Parathyroid adenoma (tissue), 2 donors: Measurements from ENCODE around the gene DNAJB8.

ENCODE experiments used
- H2AFZ ChIP-seq: fragments of 300-600 bp; sonication (generic); one replicate; pipeline ENCODE4 v1.7.0; 2017; ENCODE audit warnings: antibody characterized with exemption, mild to moderate bottlenecking
- H3K27ac ChIP-seq: fragments of 300-600 bp; sonication (generic); one replicate; pipeline ENCODE4 v1.7.0; 2017
- H3K27me3 ChIP-seq: fragments of 300-600 bp; sonication (generic); one replicate; pipeline ENCODE4 v1.7.0; 2017; ENCODE audit warnings: low read length; ENCODE audit not compliant: control insufficient read depth, insufficient read depth
- H3K36me3 ChIP-seq: fragments of 300-600 bp; sonication (generic); one replicate; pipeline ENCODE4 v1.7.0; 2017; ENCODE audit warnings: low read length; ENCODE audit not compliant: control insufficient read depth, insufficient read depth
- H3K4me1 ChIP-seq: fragments of 300-600 bp; sonication (generic); one replicate; pipeline ENCODE4 v1.7.0; 2017; ENCODE audit warnings: control low read depth
- H3K4me2 ChIP-seq: fragments of 300-600 bp; sonication (generic); one replicate; pipeline ENCODE4 v1.7.0; 2017; ENCODE audit warnings: low read length
- H3K4me3 ChIP-seq: fragments of 300-600 bp; sonication (generic); one replicate; pipeline ENCODE4 v1.7.0; 2017; ENCODE audit warnings: low read depth, low read length
- H3K79me2 ChIP-seq: fragments of 300-600 bp; sonication (generic); one replicate; pipeline ENCODE4 v1.7.0; 2017; ENCODE audit warnings: control low read depth
- H3K9ac ChIP-seq: fragments of 300-600 bp; sonication (generic); one replicate; pipeline ENCODE4 v1.7.0; 2017; ENCODE audit warnings: mild to moderate bottlenecking
- H3K9me3 ChIP-seq: fragments of 300-600 bp; sonication (generic); one replicate; pipeline ENCODE4 v1.7.0; 2017; ENCODE audit warnings: low read length; ENCODE audit not compliant: control insufficient read depth
- TF ChIP-seq, protein P1 (sequence below): fragments of 300-600 bp; sonication (generic); IDR thresholded peaks from one replicate; pipeline ENCODE4 v1.7.0; 2017; ENCODE audit warnings: antibody characterized with exemption, mild to moderate bottlenecking
- donor health status: primary hyperparathyroidism.

The DNAJB8 gene

GRCh38 chr3:128464702-128465101, 2.0 kb downstream of the DNAJB8 start:
- Histone ChIP-seq H3K4me1 (no peaks in the 10 kb centered on the region), H3K27me3 (no peaks in the 10 kb centered on the region), H3K79me2 (no peaks in the 10 kb centered on the region), H3K27ac (no peak overlapping the region), H3K9me3 (no peaks in the 10 kb centered on the region), H3K4me3 (no peak overlapping the region), H3K36me3 (no peaks in the 10 kb centered on the region), H3K9ac (no peak overlapping the region), H3K4me2 (no peak overlapping the region), H2AFZ (no peak overlapping the region)
- TF ChIP-seq, protein P1, sequence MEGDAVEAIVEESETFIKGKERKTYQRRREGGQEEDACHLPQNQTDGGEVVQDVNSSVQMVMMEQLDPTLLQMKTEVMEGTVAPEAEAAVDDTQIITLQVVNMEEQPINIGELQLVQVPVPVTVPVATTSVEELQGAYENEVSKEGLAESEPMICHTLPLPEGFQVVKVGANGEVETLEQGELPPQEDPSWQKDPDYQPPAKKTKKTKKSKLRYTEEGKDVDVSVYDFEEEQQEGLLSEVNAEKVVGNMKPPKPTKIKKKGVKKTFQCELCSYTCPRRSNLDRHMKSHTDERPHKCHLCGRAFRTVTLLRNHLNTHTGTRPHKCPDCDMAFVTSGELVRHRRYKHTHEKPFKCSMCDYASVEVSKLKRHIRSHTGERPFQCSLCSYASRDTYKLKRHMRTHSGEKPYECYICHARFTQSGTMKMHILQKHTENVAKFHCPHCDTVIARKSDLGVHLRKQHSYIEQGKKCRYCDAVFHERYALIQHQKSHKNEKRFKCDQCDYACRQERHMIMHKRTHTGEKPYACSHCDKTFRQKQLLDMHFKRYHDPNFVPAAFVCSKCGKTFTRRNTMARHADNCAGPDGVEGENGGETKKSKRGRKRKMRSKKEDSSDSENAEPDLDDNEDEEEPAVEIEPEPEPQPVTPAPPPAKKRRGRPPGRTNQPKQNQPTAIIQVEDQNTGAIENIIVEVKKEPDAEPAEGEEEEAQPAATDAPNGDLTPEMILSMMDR = no peak

- no peaks in the 10 kb centered on the region for H3K27me3 ChIP-seq
- H3K9me3 ChIP-seq = no peaks in the 10 kb centered on the region
- no peaks in the 10 kb centered on the region for H3K4me1 ChIP-seq
- TF ChIP-seq, protein P1 = no peak
- no peaks in the 10 kb centered on the region for H3K36me3 ChIP-seq
- H2AFZ ChIP-seq = no peak overlapping the region
- H3K9ac ChIP-seq = no peak overlapping the region
- no peaks in the 10 kb centered on the region for H3K79me2 ChIP-seq
- H3K27ac ChIP-seq = no peak overlapping the region
- no peak overlapping the region for H3K4me3 ChIP-seq
- H3K4me2 ChIP-seq = no peak overlapping the region
Observed at GRCh38 chr3:128464188-128464587, 2.5 kb downstream of the DNAJB8 start.

DNA sequence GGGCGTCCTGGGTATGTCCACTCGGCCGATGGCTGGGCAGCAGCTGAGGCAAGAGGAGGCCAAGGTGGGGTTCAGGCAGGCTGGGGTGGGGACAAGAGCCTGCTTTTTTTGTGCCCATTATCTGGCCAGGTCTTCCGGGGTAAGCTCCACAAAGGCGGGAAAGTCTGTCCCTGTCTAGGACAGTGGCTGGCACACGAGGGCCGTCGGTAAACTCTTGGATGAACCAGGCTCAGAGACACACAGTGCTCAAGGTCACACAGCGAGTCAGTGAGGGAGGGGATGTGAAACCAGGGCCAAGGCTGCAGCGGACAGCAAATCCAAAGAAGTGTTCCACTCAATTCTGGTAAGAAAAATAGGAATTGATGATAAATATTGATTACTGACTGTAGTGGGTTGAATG, 2.9 kb downstream of the DNAJB8 start:
- no peak overlapping the region for H3K9ac ChIP-seq
- H3K4me1 ChIP-seq = no peaks in the 10 kb centered on the region
- no peak overlapping the region for H2AFZ ChIP-seq
- H3K4me2 ChIP-seq = no peak overlapping the region
- H3K79me2 ChIP-seq = no peaks in the 10 kb centered on the region
- H3K4me3 ChIP-seq = no peak overlapping the region
- no peak overlapping the region for H3K27ac ChIP-seq
- no peaks in the 10 kb centered on the region for H3K9me3 ChIP-seq
- H3K36me3 ChIP-seq = no peaks in the 10 kb centered on the region
- TF ChIP-seq, protein P1 = no peak
- no peaks in the 10 kb centered on the region for H3K27me3 ChIP-seq

DNA sequence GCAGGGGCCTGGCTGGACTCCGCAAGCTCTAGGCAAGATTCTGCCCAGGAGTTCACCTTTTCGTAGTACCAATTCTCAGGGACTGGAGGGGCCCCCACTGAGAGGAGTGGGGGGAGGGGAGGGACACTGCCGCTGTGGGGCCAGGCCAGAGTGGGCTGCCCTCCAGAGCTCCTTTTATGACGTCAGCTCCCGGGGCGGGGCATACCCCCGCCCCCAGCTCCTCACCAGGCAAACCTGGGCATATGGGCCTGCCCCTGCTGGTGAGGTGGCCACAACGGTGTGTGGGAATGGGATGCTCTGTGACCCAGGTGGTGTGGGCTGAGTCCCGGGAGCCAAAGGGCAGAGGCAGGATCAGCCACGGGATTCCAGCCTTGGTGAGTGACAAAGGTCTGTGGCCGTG, 3.3 kb downstream of the DNAJB8 start:
- no peak overlapping the region for H2AFZ ChIP-seq
- no peak overlapping the region for H3K4me3 ChIP-seq
- H3K27ac ChIP-seq = no peak overlapping the region
- H3K36me3 ChIP-seq = no peaks in the 10 kb centered on the region
- TF ChIP-seq, protein P1 = no peak
- H3K4me2 ChIP-seq = no peak overlapping the region
- H3K9ac ChIP-seq = no peak overlapping the region
- H3K4me1 ChIP-seq = no peaks in the 10 kb centered on the region
- H3K27me3 ChIP-seq = no peaks in the 10 kb centered on the region
- no peaks in the 10 kb centered on the region for H3K9me3 ChIP-seq
- H3K79me2 ChIP-seq = no peaks in the 10 kb centered on the region

DNA sequence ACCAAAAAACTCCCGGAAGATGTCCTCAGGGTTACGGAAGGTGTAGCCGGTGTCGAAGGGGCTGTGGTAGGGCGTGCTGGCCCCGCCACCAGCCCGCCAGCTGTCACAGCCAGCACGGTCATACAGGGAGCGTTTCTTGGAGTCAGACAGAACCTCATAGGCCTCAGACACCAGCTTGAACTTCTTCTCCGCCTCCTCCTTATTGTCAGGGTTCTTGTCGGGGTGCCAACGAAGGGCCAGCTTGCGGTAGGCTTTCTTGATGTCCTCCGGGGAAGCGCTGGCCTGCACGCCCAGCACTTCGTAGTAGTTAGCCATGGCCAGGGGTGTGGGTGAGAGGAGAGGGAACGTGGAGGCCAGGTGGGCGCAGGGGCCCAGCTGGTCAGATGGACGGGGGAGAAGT, 3.8 kb downstream of the DNAJB8 start:
- Histone ChIP-seq H3K9me3 (no peaks in the 10 kb centered on the region), H3K4me3 (no peak overlapping the region), H3K4me1 (peaks cover under 1% of the 10 kb centered on the region), H3K79me2 (no peaks in the 10 kb centered on the region), H2AFZ (no peak overlapping the region), H3K4me2 (no peak overlapping the region), H3K36me3 (no peaks in the 10 kb centered on the region), H3K27me3 (no peaks in the 10 kb centered on the region), H3K27ac (no peak overlapping the region), H3K9ac (no peak overlapping the region)
- TF ChIP-seq, protein P1 = no peak
